HG03575 (cell line): ENCODE results near the gene MMP26.
"Not testable (repeated sequence)": the region's sequence is repeated elsewhere in the genome, so short reads cannot be mapped to it uniquely, and the experiment has no call there.

Source experiments
- ATAC-seq: cut with Tn5 transposase; IDR thresholded peaks from one replicate; pipeline ENCODE4 v1.9.1; 2021; ENCODE audit not compliant: unreplicated experiment, insufficient number of reproducible peaks, low FRiP score; ENCODE audit errors: extremely low read depth

Gene MMP26

GRCh38 chr11:4713241-4713640 lies 8.7 kb downstream of the MMP26 start:
- ATAC-seq, result no peak

GRCh38 chr11:4714300-4714699 lies 9.7 kb downstream of the MMP26 start:
- no peak for ATAC-seq

GRCh38 chr11:4722616-4723534 lies 18.3 kb downstream of the MMP26 start:
- not testable (repeated sequence) for ATAC-seq

- ATAC-seq, result no peak
Observed at GRCh38 chr11:4727171-4727570, 22.6 kb downstream of the MMP26 start.

GRCh38 chr11:4740735-4741134 lies 36.2 kb downstream of the MMP26 start:
- ATAC-seq, result no peak

- no peak for ATAC-seq
Observed at GRCh38 chr11:4748438-4748837, 43.9 kb downstream of the MMP26 start.

- no peak for ATAC-seq
Observed at GRCh38 chr11:4751201-4751600, 46.6 kb downstream of the MMP26 start.
